ENCODE results near the gene CEMIP2.

- no peak for TF ChIP-seq CTCF (IDR thresholded peaks at IDR 0.05 in 2 of 3, conservative IDR thresholded peaks at IDR 0.05 in 1 of 3; ENCODE audit: control insufficient read depth in 2 of 3, extremely low read depth in 1 of 3, insufficient read depth in 1 of 3, low read depth in 3 of 3, low read length in 3 of 3)
- TF ChIP-seq NFYB (IDR thresholded peaks at IDR 0.05; ENCODE audit: insufficient read depth, low read depth, low read length), result no peak
- no peak for TF ChIP-seq ATF3 (IDR thresholded peaks at IDR 0.05; ENCODE audit: borderline replicate concordance, extremely low read depth, low read depth, low read length)
- no peak for TF ChIP-seq GABPA (IDR thresholded peaks at IDR 0.05; ENCODE audit: low read depth)
- no peak for TF ChIP-seq MYC (IDR thresholded peaks at IDR 0.05; ENCODE audit: insufficient read depth, insufficient read length, insufficient replicate concordance, low read length, severe bottlenecking)
- TF ChIP-seq ETV6 (conservative IDR thresholded peaks at IDR 0.05 in 1 of 2, IDR thresholded peaks at IDR 0.05 in 1 of 2; ENCODE audit: borderline replicate concordance in 1 of 2, low read depth in 1 of 2), result no peak
- TF ChIP-seq CBX3 (IDR thresholded peaks at IDR 0.05; ENCODE audit: borderline replicate concordance, low read depth), result no peak
Measured at GRCh38 chr9:71767163-71767775, 1.0 kb downstream of the CEMIP2 start.

Measured in GM12878 (cell line).